DOHH2 (cell line): ENCODE measurements around the gene SYT1.

ENCODE experiments used
- EZH2phosphoT487 ChIP-seq: fragments of 200-600 bp; sonication (generic); IDR thresholded peaks from 2 replicates; pipeline ENCODE4 v1.6.1; 2017; ENCODE audit warnings: borderline replicate concordance, mild to moderate bottlenecking, antibody characterized with exemption, low read length, moderate library complexity, mixed read lengths
- TF ChIP-seq, protein P1 (sequence below): fragments of 200-600 bp; sonication (generic); IDR thresholded peaks from one replicate; pipeline ENCODE4 v1.5.1; 2014; ENCODE audit warnings: antibody characterized with exemption, mild to moderate bottlenecking, low read depth, low read length; ENCODE audit not compliant: poor library complexity, severe bottlenecking

GRCh38 chr12:79141776-79142175 is 277.2 kb downstream of the SYT1 start:
- TF ChIP-seq, protein P1, sequence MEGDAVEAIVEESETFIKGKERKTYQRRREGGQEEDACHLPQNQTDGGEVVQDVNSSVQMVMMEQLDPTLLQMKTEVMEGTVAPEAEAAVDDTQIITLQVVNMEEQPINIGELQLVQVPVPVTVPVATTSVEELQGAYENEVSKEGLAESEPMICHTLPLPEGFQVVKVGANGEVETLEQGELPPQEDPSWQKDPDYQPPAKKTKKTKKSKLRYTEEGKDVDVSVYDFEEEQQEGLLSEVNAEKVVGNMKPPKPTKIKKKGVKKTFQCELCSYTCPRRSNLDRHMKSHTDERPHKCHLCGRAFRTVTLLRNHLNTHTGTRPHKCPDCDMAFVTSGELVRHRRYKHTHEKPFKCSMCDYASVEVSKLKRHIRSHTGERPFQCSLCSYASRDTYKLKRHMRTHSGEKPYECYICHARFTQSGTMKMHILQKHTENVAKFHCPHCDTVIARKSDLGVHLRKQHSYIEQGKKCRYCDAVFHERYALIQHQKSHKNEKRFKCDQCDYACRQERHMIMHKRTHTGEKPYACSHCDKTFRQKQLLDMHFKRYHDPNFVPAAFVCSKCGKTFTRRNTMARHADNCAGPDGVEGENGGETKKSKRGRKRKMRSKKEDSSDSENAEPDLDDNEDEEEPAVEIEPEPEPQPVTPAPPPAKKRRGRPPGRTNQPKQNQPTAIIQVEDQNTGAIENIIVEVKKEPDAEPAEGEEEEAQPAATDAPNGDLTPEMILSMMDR = no peak
- no peak for TF ChIP-seq EZH2phosphoT487
